Body of pancreas (tissue), 4 donors: ENCODE results near the gene RMI2.

Experiments used
- CTCF ChIP-seq, 7 experiments: fragments of 450-650 bp in 4 of 7; fragments of 200-600 bp in 3 of 7; sonication (generic) in 3 of 7; IDR thresholded peaks; one replicate each; pipeline ENCODE4 v1.5.1; 2016 to 2019; ENCODE audit warnings: antibody characterized with exemption in 7 of 7
- POLR2A ChIP-seq, 3 donors: fragments of 450-650 bp; IDR thresholded peaks; one replicate each; pipeline ENCODE4 v1.6.1; 2016; ENCODE audit warnings: antibody characterized with exemption in 3 of 3, mild to moderate bottlenecking in 2 of 3

GRCh38 chr16:11313493-11314308 is 31.6 kb upstream of the RMI2 start:
- TF ChIP-seq POLR2A (IDR thresholded peaks at IDR 0.05) = no peak
- TF ChIP-seq CTCF (IDR thresholded peaks at IDR 0.05) = no peak
